Neuronal stem cell (in vitro differentiated cells): ENCODE measurements around the gene DKKL1.
A peak's percentile ranks its signal among the peaks of the same experiment; 100 is the strongest.

Source experiments
- DNase-seq: peaks from one replicate; pipeline ENCODE4 v3.0.0-alpha.2; 2013; ENCODE audit warnings: low spot score
- H2AFZ ChIP-seq: one replicate; pipeline ENCODE4 v1.6.1; 2013; ENCODE audit warnings: mild to moderate bottlenecking, low read length, inconsistent platforms
- H2AK5ac ChIP-seq: 2 replicates; pipeline ENCODE4 v1.6.1; 2013; ENCODE audit warnings: low read depth, mild to moderate bottlenecking, inconsistent platforms, low read length, moderate library complexity, mixed read lengths
- H2BK120ac ChIP-seq: 2 replicates; pipeline ENCODE4 v1.6.1; 2013; ENCODE audit warnings: low read depth, mild to moderate bottlenecking, inconsistent platforms, low read length, moderate library complexity, mixed read lengths
- H2BK12ac ChIP-seq: one replicate; pipeline ENCODE4 v1.6.1; 2013; ENCODE audit warnings: low read length, inconsistent platforms
- H2BK15ac ChIP-seq: 2 replicates; pipeline ENCODE4 v1.6.1; 2013; ENCODE audit warnings: mild to moderate bottlenecking, low read length, inconsistent platforms, mixed read lengths
- H2BK5ac ChIP-seq: one replicate; pipeline ENCODE4 v1.6.1; 2013; ENCODE audit warnings: inconsistent platforms, mild to moderate bottlenecking, low read length, moderate library complexity
- H3K14ac ChIP-seq: one replicate; pipeline ENCODE4 v1.6.1; 2013; ENCODE audit warnings: low read length, inconsistent platforms
- H3K18ac ChIP-seq: 2 replicates; pipeline ENCODE4 v1.6.1; 2013; ENCODE audit warnings: low read length, inconsistent platforms
- H3K23ac ChIP-seq: 2 replicates; pipeline ENCODE4 v1.6.1; 2013; ENCODE audit warnings: low read depth, mild to moderate bottlenecking, mixed read lengths, low read length, inconsistent platforms; ENCODE audit not compliant: poor library complexity
- H3K27ac ChIP-seq: replicated peaks from 3 replicates; pipeline ENCODE4 v1.5.1; 2013; ENCODE audit warnings: low read length, inconsistent platforms
- H3K27me3 ChIP-seq, 3 experiments: 2 replicates each; pipeline ENCODE4 v1.6.1; 2013; ENCODE audit warnings: low read length in 3 of 3, mild to moderate bottlenecking in 2 of 3, inconsistent platforms in 1 of 3, low read depth in 1 of 3, mixed read lengths in 1 of 3, moderate library complexity in 1 of 3; ENCODE audit not compliant: control insufficient read depth in 3 of 3, insufficient read depth in 3 of 3
- H3K36me3 ChIP-seq, 2 donors: replicated peaks in 1 of 2; 2 replicates each; pipeline ENCODE4 v1.6.1; 2013; ENCODE audit warnings: low read length in 2 of 2; ENCODE audit not compliant: control insufficient read depth in 2 of 2, insufficient read depth in 2 of 2
- H3K4ac ChIP-seq: 2 replicates; pipeline ENCODE4 v1.6.1; 2013; ENCODE audit warnings: inconsistent platforms, mild to moderate bottlenecking, low read length, moderate library complexity
- H3K4me1 ChIP-seq, 2 donors: 1 replicate in 1 of 2; 2 replicates in 1 of 2; pipeline ENCODE4 v1.6.1; 2013; ENCODE audit warnings: low read length in 2 of 2, low read depth in 1 of 2; ENCODE audit not compliant: control insufficient read depth in 2 of 2, insufficient read depth in 1 of 2
- H3K4me2 ChIP-seq: one replicate; pipeline ENCODE4 v1.6.1; 2013; ENCODE audit warnings: mild to moderate bottlenecking, low read length, inconsistent platforms; ENCODE audit not compliant: insufficient read depth, poor library complexity, severe bottlenecking
- H3K4me3 ChIP-seq, 2 donors: 2 replicates each; pipeline ENCODE4 v1.5.1; 2013; ENCODE audit warnings: low read length in 2 of 2, mild to moderate bottlenecking in 2 of 2, inconsistent platforms in 1 of 2, moderate library complexity in 1 of 2
- H3K79me1 ChIP-seq: one replicate; pipeline ENCODE4 v1.6.1; 2013; ENCODE audit warnings: low read depth, mild to moderate bottlenecking, inconsistent platforms, low read length, moderate library complexity
- H3K9ac ChIP-seq: one replicate; pipeline ENCODE4 v1.6.1; 2013; ENCODE audit warnings: mild to moderate bottlenecking, low read depth, low read length, inconsistent platforms; ENCODE audit not compliant: poor library complexity
- H3K9me3 ChIP-seq, 2 donors: replicated peaks in 1 of 2; 2 replicates each; pipeline versions ENCODE3 to v1.6.1; 2013; ENCODE audit warnings: low read length in 2 of 2, mild to moderate bottlenecking in 2 of 2, inconsistent platforms in 1 of 2, low read depth in 1 of 2, mixed read lengths in 1 of 2, moderate library complexity in 1 of 2; ENCODE audit not compliant: control insufficient read depth in 2 of 2, insufficient read depth in 1 of 2
- H4K8ac ChIP-seq: one replicate; pipeline ENCODE4 v1.6.1; 2013; ENCODE audit warnings: low read depth, mild to moderate bottlenecking, inconsistent platforms, low read length, moderate library complexity
- H4K91ac ChIP-seq: one replicate; pipeline ENCODE4 v1.6.1; 2013; ENCODE audit warnings: low read length, low read depth, mild to moderate bottlenecking, inconsistent platforms; ENCODE audit not compliant: poor library complexity
- WGBS, 2 donors: extraction: QIAGEN DNeasy Blood & Tissue Kit; methylation state at CpG; one replicate each; pipeline ENCODE4 v1.1.7; 2013; ENCODE audit warnings: missing lambda C conversion rate in 2 of 2, mixed read lengths in 1 of 2; ENCODE audit not compliant: insufficient read length in 2 of 2, insufficient replicate concordance in 1 of 2; ENCODE audit errors: extremely low coverage in 2 of 2; 5-methylcytosine and 5-hydroxymethylcytosine counted together

Gene DKKL1

GRCh38 chr19:49364083-49364737 lies 533 bp downstream of the DKKL1 start:
- H3K9me3 ChIP-seq = peaks cover under 1 to 8% of the 10 kb centered on the region in 2 donors
- peak overlapping the region; percentile 94 for H2AK5ac ChIP-seq
- H2BK12ac ChIP-seq = peak overlapping the region; percentile 73
- peak overlapping the region; percentile 84 for H2AFZ ChIP-seq
- no peaks in the 10 kb centered on the region for H3K27me3 ChIP-seq
- peaks cover 5 to 12% of the 10 kb centered on the region in 2 donors for H3K36me3 ChIP-seq
- H2BK5ac ChIP-seq = peak overlapping the region; percentile 75
- no peak for DNase-seq
- peak overlapping the region; percentile 11 for H3K4ac ChIP-seq
- peak overlapping the region; percentile 85 for H3K18ac ChIP-seq
- peak overlapping the region; percentile 81 for H3K27ac ChIP-seq
- H4K91ac ChIP-seq = peak overlapping the region; percentile 85
- H3K23ac ChIP-seq = peak overlapping the region; percentile 17
- peaks cover 4 to 17% of the 10 kb centered on the region in 2 donors for H3K4me1 ChIP-seq
- H3K9ac ChIP-seq = no peak overlapping the region
- H2BK15ac ChIP-seq = peak overlapping the region; percentile 75
- no CpG with 5 or more reads among the region's 27 CpGs for WGBS, 2 donors
- peak overlapping the region; percentile 62 for H3K4me2 ChIP-seq
- peak overlapping the region; percentile 50 to 99 for H3K4me3 ChIP-seq
- peak overlapping the region; percentile 38 for H3K14ac ChIP-seq
- no peak overlapping the region for H4K8ac ChIP-seq
- H3K79me1 ChIP-seq = peaks cover 10% of the 10 kb centered on the region
- no peak overlapping the region for H2BK120ac ChIP-seq

DNA sequence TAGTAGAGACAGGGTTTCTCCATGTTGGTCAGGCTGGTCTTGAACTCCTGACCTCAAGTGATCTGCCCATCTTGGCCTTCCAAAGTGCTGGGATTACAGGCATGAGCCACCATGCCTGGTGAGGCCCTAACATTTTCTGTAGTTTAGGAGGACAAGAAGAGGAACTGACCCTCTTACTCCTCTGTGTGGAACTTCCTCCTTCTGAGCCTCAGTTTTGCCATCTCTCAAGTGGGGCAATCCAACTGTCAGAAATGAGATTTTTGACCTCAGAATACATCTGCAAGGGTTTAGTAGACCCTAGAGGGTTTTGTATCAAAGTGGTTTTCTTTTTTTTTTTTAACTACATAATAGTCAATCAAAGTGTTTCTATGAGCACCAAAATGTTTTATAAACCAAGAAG lies 2.4 kb downstream of the DKKL1 start:
- no peak for DNase-seq
- Histone ChIP-seq H4K91ac (no peak overlapping the region), H3K14ac (no peak overlapping the region), H3K4me3 (no peak overlapping the region), H3K9me3 (peaks cover 7 to 27% of the 10 kb centered on the region in 2 donors), H3K27me3 (no peaks in the 10 kb centered on the region), H3K9ac (no peak overlapping the region), H2AFZ (no peak overlapping the region), H2AK5ac (no peak overlapping the region), H2BK120ac (no peak overlapping the region), H3K4me2 (no peak overlapping the region), H4K8ac (no peak overlapping the region), H3K4ac (no peak overlapping the region), H2BK12ac (no peak overlapping the region), H3K27ac (no peak overlapping the region), H3K18ac (no peak overlapping the region), H3K36me3 (no peaks in the 10 kb centered on the region), H3K23ac (no peak overlapping the region), H2BK5ac (no peak overlapping the region), H3K79me1 (peaks cover 2% of the 10 kb centered on the region), H3K4me1 (peaks cover 0 to 8% of the 10 kb centered on the region in 2 donors), H2BK15ac (no peak overlapping the region)

GRCh38 chr19:49368711-49369358 lies 5.2 kb downstream of the DKKL1 start:
- H3K4me2 ChIP-seq = no peak overlapping the region
- no peak overlapping the region for H3K4ac ChIP-seq
- no peak overlapping the region for H2BK5ac ChIP-seq
- H2BK15ac ChIP-seq = no peak overlapping the region
- WGBS, 2 donors = no CpG with 5 or more reads among the region's 5 CpGs
- no peaks in the 10 kb centered on the region for H3K79me1 ChIP-seq
- H3K27ac ChIP-seq = no peak overlapping the region
- H2AK5ac ChIP-seq = no peak overlapping the region
- no peak overlapping the region for H3K14ac ChIP-seq
- H3K9ac ChIP-seq = no peak overlapping the region
- peaks cover 7 to 27% of the 10 kb centered on the region in 2 donors for H3K9me3 ChIP-seq
- H3K23ac ChIP-seq = no peak overlapping the region
- H3K4me3 ChIP-seq = no peak overlapping the region
- H2AFZ ChIP-seq = no peak overlapping the region
- no peak overlapping the region for H3K18ac ChIP-seq
- H3K4me1 ChIP-seq = peaks cover 0 to 5% of the 10 kb centered on the region in 2 donors
- no peak overlapping the region for H4K91ac ChIP-seq
- no peak overlapping the region for H2BK120ac ChIP-seq
- no peaks in the 10 kb centered on the region for H3K36me3 ChIP-seq
- no peaks in the 10 kb centered on the region for H3K27me3 ChIP-seq
- H2BK12ac ChIP-seq = no peak overlapping the region
- no peak for DNase-seq
- no peak overlapping the region for H4K8ac ChIP-seq

DNA sequence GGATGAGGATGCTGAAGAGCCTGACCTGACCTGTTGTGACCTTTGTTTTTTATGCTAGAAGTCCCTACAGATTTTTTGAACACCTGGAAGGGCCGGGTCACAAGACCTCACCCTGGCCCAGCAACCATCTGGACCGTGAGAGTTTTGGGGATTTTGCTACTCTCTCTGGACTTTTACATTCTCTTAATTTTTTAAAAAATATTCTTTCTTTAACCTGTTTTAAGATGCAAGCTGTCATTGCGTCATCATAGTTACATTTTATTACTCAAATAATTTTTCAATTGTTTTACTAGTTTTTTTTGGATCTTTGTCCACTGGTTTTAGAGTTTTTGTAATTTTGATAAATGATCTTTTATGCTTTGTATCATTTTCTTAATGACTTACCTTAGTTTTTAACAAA lies 7.5 kb downstream of the DKKL1 start:
- peaks cover 7 to 27% of the 10 kb centered on the region in 2 donors for H3K9me3 ChIP-seq
- H2BK120ac ChIP-seq = no peak overlapping the region
- H2AK5ac ChIP-seq = no peak overlapping the region
- H3K27ac ChIP-seq = no peak overlapping the region
- H2BK5ac ChIP-seq = no peak overlapping the region
- H3K9ac ChIP-seq = no peak overlapping the region
- no peaks in the 10 kb centered on the region for H3K36me3 ChIP-seq
- no peak overlapping the region for H3K4ac ChIP-seq
- no peak overlapping the region for H4K91ac ChIP-seq
- no peaks in the 10 kb centered on the region for H3K4me1 ChIP-seq
- H3K18ac ChIP-seq = no peak overlapping the region
- H3K14ac ChIP-seq = no peak overlapping the region
- no CpG with 5 or more reads among the region's 3 CpGs for WGBS, 2 donors
- no peak overlapping the region for H4K8ac ChIP-seq
- no peaks in the 10 kb centered on the region for H3K27me3 ChIP-seq
- no peak overlapping the region for H2BK15ac ChIP-seq
- no peaks in the 10 kb centered on the region for H3K79me1 ChIP-seq
- H3K4me2 ChIP-seq = no peak overlapping the region
- H3K4me3 ChIP-seq = no peak overlapping the region
- H2AFZ ChIP-seq = no peak overlapping the region
- DNase-seq = no peak
- H3K23ac ChIP-seq = no peak overlapping the region
- H2BK12ac ChIP-seq = no peak overlapping the region
